Fibroblast of mammary gland (primary cell): ENCODE measurements around the gene CCL4.
"Not testable (repeated sequence)": the region's sequence is repeated elsewhere in the genome, so short reads cannot be mapped to it uniquely, and the experiment has no call there.

Experiments
- DNase-seq: peaks from one replicate; pipeline ENCODE4 v3.0.0-alpha.2; 2010; ENCODE audit warnings: low read depth
- H3K4me3 ChIP-seq: 2 replicates; pipeline ENCODE4 v1.5.1; 2011; ENCODE audit warnings: low read depth, mild to moderate bottlenecking, low read length, moderate library complexity; ENCODE audit not compliant: control insufficient read depth
- CTCF ChIP-seq: conservative IDR thresholded peaks from 2 replicates; pipeline ENCODE4 v1.5.1; 2011; ENCODE audit warnings: low read depth, low read length, inconsistent platforms; ENCODE audit not compliant: control insufficient read depth, insufficient read depth

CCL4 gene

GRCh38 chr17:36117505-36118382 lies 14.1 kb downstream of the CCL4 start:
- no peak for TF ChIP-seq CTCF

GRCh38 chr17:36118477-36119353 lies 15.1 kb downstream of the CCL4 start:
- no peak for TF ChIP-seq CTCF
- no peak for DNase-seq
- no peak overlapping the region for H3K4me3 ChIP-seq

More at GRCh38 chr17:36117505-36118382, 14.1 kb downstream of the CCL4 start:
- no peak for DNase-seq
- no peak overlapping the region for H3K4me3 ChIP-seq

- DNase-seq, result no peak
Measured at GRCh38 chr17:36120221-36120620, 16.6 kb downstream of the CCL4 start.

GRCh38 chr17:36121099-36121498 lies 17.5 kb downstream of the CCL4 start:
- not testable (repeated sequence) for DNase-seq

More at GRCh38 chr17:36120221-36120620, 16.6 kb downstream of the CCL4 start:
- no peak for TF ChIP-seq CTCF
- H3K4me3 ChIP-seq, result no peak overlapping the region

GRCh38 chr17:36123431-36123830 lies 19.8 kb downstream of the CCL4 start:
- no peak overlapping the region for H3K4me3 ChIP-seq
- TF ChIP-seq CTCF, result no peak
- no peak for DNase-seq

More at GRCh38 chr17:36121099-36121498, 17.5 kb downstream of the CCL4 start:
- not testable (repeated sequence) for H3K4me3 ChIP-seq

- TF ChIP-seq CTCF, result no peak
- H3K4me3 ChIP-seq, result no peak overlapping the region
- DNase-seq, result peak; percentile 8
Measured at GRCh38 chr17:36124879-36125824, 21.5 kb downstream of the CCL4 start.
